ENCODE measurements around the gene MICU1.

- TF ChIP-seq CTCF (conservative IDR thresholded peaks at IDR 0.05; ENCODE audit: low read length) (no peak), EZH2phosphoT487 (IDR thresholded peaks at IDR 0.05; ENCODE audit: borderline replicate concordance, low read depth, low read length) (no peak)
These were observed 20.8 kb downstream of the MICU1 start for GRCh38 chr10:72605122-72605521.

Measured in OCI-LY7 (cell line).